ENCODE results near the gene KLHDC7B.

KLHDC7B gene

DNA sequence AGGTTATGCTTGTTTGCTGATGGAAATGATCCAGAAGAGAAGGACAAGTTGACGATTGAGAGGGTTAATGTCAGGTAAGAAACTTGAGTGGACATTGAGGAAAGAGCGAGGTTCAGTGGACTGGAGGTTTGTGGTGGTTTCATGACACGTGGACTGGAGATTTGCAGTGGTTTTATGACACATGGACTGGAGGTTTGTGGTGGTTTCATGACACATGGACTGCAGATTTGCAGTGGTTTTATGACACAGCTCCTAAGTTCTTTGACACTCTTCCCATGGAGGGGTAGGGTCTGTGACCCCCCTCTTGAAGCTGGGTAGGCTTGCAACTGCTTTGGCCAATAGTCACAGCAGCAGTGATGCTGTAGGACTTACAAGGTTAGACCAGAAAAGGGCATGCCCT lies 49.5 kb downstream of the KLHDC7B start:
- no peak for DNase-seq (ENCODE audit: low spot score)

DNA sequence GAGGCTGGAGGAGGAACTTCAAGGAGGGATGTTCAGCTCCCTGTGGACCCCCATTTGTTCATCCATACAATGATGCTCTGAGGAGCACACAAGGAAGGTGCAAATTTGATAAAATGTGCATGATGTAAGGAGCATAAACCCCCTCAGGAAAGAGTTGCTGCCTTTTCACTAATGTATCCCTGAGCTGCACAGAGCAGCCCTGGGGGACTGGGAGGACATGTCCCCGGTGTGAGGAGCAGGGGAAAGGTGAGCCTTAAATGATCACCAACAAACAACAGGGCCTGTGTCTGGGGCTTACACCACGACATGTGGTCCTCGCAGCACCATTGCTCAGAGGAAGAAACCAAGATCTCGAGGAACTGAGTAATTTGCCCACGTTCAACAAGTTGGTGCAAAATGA lies 51.4 kb downstream of the KLHDC7B start:
- no peak for DNase-seq (ENCODE audit: low spot score)

DNA sequence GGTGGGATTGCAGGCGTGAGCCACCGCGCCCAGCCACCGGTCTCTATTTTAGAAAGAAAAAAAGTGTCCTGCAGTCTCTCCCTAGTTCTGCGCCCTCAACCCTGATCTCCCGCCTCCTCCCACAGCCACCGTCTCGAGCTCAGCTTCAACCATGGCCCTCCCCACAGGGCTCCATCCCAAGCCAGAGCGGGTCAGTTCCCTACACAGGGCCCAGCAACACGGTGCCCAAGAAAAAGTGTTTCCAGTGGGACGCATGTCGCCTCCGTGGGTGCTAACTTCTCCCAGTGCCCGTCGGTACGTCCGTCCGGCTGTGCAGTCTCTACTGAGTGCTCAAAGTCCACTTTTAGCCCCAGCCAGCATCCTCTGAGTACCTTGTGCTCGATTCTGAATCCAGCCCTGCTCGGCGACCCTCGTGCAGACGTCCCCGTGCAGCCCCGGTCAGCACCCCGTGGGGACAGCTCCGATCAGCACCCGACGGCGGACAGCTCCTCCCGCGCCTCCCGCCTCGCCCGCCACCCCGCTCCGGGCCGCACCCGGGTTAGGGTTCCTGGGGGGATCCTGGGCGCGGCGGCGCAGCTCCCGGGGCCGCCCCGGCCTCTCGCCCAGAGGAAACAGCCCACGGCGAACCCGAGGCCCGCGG lies 54.2 kb downstream of the KLHDC7B start:
- no peak for DNase-seq (ENCODE audit: low spot score)

DNA sequence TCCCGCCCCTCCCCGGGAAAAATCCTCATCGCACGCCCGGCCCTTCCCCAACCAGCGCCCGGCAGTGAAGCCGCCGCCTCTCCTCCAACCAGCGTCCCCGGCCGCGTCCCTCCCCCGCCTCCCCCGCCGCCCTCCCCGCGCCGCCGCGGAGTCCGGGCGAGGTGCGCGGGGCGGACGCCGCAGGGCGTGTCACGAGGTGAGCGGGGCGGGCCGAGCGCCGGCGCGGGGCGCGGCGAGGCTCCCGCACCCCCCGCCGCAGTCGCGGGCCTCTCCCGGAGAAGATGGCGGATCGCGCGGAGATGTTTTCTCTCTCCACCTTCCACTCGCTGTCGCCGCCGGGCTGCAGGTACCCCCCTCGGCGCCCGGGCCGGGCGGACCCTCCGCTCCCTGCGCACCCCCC lies 54.8 kb downstream of the KLHDC7B start, which contains the start of gene MAPK8IP2:
Gene MAPK8IP2, plus strand, starts transcription at position 256 of the 400 bp plus-strand sequence. Its CDS starts 26 bp downstream, at position 282.
- peak; percentile 62 for DNase-seq (ENCODE audit: low spot score)
